Endothelial cell of umbilical vein (primary cell): ENCODE measurements around the gene AATF. TPM values are rescaled to one million over a fixed set of nuclear protein-coding genes. Genes with fewer than 3 reads are reported as not detected.

Experiments used
- BruUV-seq: library from RNA; stranded (reverse); fragments of 400-500 nt; replicated peaks from 2 replicates; lab custom pipeline; 2021; lab: Mats Ljungman, UMichigan
- CTCF ChIA-PET: fragments of 300-600, 350-600 bp; sonication (Branson Sonifier 250); formaldehyde crosslinking; loops from one replicate; lab custom pipeline; 2021; ENCODE audit warnings: antibody characterized with exemption, inconsistent platforms; lab: Charles Lee
- POLR2A ChIA-PET: fragments of 300-600, 350-600 bp; sonication (Branson Sonifier 250); formaldehyde crosslinking; loops from one replicate; lab custom pipeline; 2021; ENCODE audit warnings: antibody characterized with exemption, inconsistent platforms; lab: Charles Lee
- DNase-seq: peaks from one replicate; pipeline ENCODE4 v3.0.0-alpha.2; 2011; ENCODE audit warnings: low read depth, low spot score
- FAIRE-seq: peaks from 2 replicates; lab custom pipeline; 2011; peaks lifted over from hg19 to GRCh38; lab: Jason Lieb, UNC
- H2AFZ ChIP-seq: 2 replicates; pipeline ENCODE4 v1.6.0; 2012; ENCODE audit warnings: low read depth, low read length, control low read depth, inconsistent platforms
- H3K27ac ChIP-seq: 2 replicates; pipeline ENCODE4 v1.5.1; 2011; ENCODE audit warnings: low read depth, mild to moderate bottlenecking, control low read depth, low read length, moderate library complexity; ENCODE audit not compliant: insufficient read depth
- H3K27me3 ChIP-seq, 2 experiments: 2 replicates each; pipeline versions ENCODE4 v1.6.0 to v1.6.1; 2011; ENCODE audit warnings: low read length in 2 of 2, mixed read lengths in 1 of 2; ENCODE audit not compliant: control insufficient read depth in 2 of 2, insufficient read depth in 2 of 2
- H3K36me3 ChIP-seq, 2 experiments: 2 replicates in 1 of 2; 3 replicates in 1 of 2; pipeline ENCODE4 v1.5.1; 2011; ENCODE audit warnings: low read length in 2 of 2, mild to moderate bottlenecking in 1 of 2, moderate library complexity in 1 of 2; ENCODE audit not compliant: control insufficient read depth in 2 of 2, insufficient read depth in 2 of 2; ENCODE audit errors: extremely low read depth in 1 of 2
- H3K4me1 ChIP-seq: 3 replicates; pipeline ENCODE4 v1.5.1; 2011; ENCODE audit warnings: mild to moderate bottlenecking, low read length; ENCODE audit not compliant: control insufficient read depth, insufficient read depth; ENCODE audit errors: extremely low read depth
- H3K4me2 ChIP-seq: 2 replicates; pipeline ENCODE4 v1.6.1; 2011; ENCODE audit warnings: low read length, control low read depth, mixed read lengths; ENCODE audit not compliant: insufficient read depth
- H3K4me3 ChIP-seq, 3 experiments: fragments of 200-600 bp in 1 of 3; sonication (generic), shearing (Covaris generic) in 1 of 3; replicated peaks in 1 of 3; 2 replicates each; pipeline ENCODE4 v1.5.1; 2011 to 2016; ENCODE audit warnings: control low read depth in 3 of 3, low read length in 3 of 3, mild to moderate bottlenecking in 2 of 3, inconsistent platforms in 1 of 3, low read depth in 1 of 3, moderate library complexity in 1 of 3; ENCODE audit not compliant: insufficient read depth in 1 of 3
- H3K79me2 ChIP-seq: 2 replicates; pipeline ENCODE4 v1.6.0; 2012; ENCODE audit warnings: low read length, inconsistent platforms; ENCODE audit not compliant: control insufficient read depth, insufficient read depth
- H3K9ac ChIP-seq: replicated peaks from 2 replicates; pipeline ENCODE3; 2011; ENCODE audit warnings: low read length, control low read depth; ENCODE audit not compliant: insufficient read depth; ENCODE audit errors: extremely low read depth
- H3K9me1 ChIP-seq: replicated peaks from 3 replicates; pipeline ENCODE4 v1.6.0; 2011; ENCODE audit warnings: mild to moderate bottlenecking, low read length; ENCODE audit not compliant: control insufficient read depth, insufficient read depth; ENCODE audit errors: extremely low read depth
- H3K9me3 ChIP-seq: replicated peaks from 2 replicates; pipeline ENCODE4 v1.5.1; 2012; ENCODE audit warnings: low read length, inconsistent platforms; ENCODE audit not compliant: control insufficient read depth, insufficient read depth
- H4K20me1 ChIP-seq: replicated peaks from 2 replicates; pipeline ENCODE3; 2011; ENCODE audit warnings: mild to moderate bottlenecking, low read length; ENCODE audit not compliant: control insufficient read depth, insufficient read depth; ENCODE audit errors: extremely low read depth
- CTCF ChIP-seq, 2 donors: IDR thresholded peaks; 1 replicate in 1 of 2; 2 replicates in 1 of 2; pipeline ENCODE4 v1.5.1; 2011; ENCODE audit warnings: low read length in 2 of 2, mild to moderate bottlenecking in 2 of 2, moderate library complexity in 2 of 2, control low read depth in 1 of 2, inconsistent platforms in 1 of 2, low read depth in 1 of 2; ENCODE audit not compliant: insufficient read depth in 1 of 2; ENCODE audit errors: extremely low read depth in 1 of 2
- EZH2 ChIP-seq: IDR thresholded peaks from 2 replicates; pipeline ENCODE4 v1.6.1; 2012; ENCODE audit warnings: borderline replicate concordance, low read depth, mild to moderate bottlenecking, moderate library complexity, low read length, inconsistent platforms; ENCODE audit not compliant: severe bottlenecking
- FOS ChIP-seq: IDR thresholded peaks from 2 replicates; pipeline ENCODE4 v1.6.1; 2011; ENCODE audit warnings: mild to moderate bottlenecking, low read length, moderate library complexity, borderline replicate concordance; ENCODE audit not compliant: insufficient read depth
- GATA2 ChIP-seq: IDR thresholded peaks from 2 replicates; pipeline ENCODE4 v1.7.0; 2011; ENCODE audit warnings: low read depth, mild to moderate bottlenecking, moderate library complexity, mixed read lengths, low read length; ENCODE audit not compliant: insufficient read length, insufficient read depth
- JUN ChIP-seq: IDR thresholded peaks from 2 replicates; pipeline ENCODE4 v1.6.1; 2011; ENCODE audit warnings: borderline replicate concordance, low read depth; ENCODE audit not compliant: insufficient read length, insufficient read depth
- MYC ChIP-seq: IDR thresholded peaks from one replicate; pipeline ENCODE4 v1.6.1; 2011; ENCODE audit warnings: mild to moderate bottlenecking, low read depth, low read length
- POLR2A ChIP-seq: IDR thresholded peaks from 2 replicates; pipeline ENCODE4 v1.6.1; 2012; ENCODE audit warnings: low read depth, mild to moderate bottlenecking, control low read depth, low read length
- POLR2AphosphoS5 ChIP-seq: IDR thresholded peaks from 2 replicates; pipeline ENCODE4 v1.6.1; 2012; ENCODE audit warnings: low read depth, mild to moderate bottlenecking, control low read depth, low read length, moderate library complexity; ENCODE audit not compliant: insufficient read depth
- dilution Hi-C: fragments of 300-500 bp; cut with MboI; formaldehyde crosslinking; loops from one replicate; pipeline ENCODE4 v1.15.0; 2019; ENCODE audit warnings: low sequenced_read_pairs; ENCODE audit not compliant: extremely low pct_ligation_motif_present
- intact Hi-C: fragments of 100-400 bp; cut with micrococcal nuclease; formaldehyde crosslinking; loops from one replicate; pipeline ENCODE4 v1.10.0; 2022
- polyA plus RNA-seq, 4 experiments: library from polyadenylated mRNA; depleted of rRNA in 3 of 4; stranded (reverse) in 3 of 4; unstranded in 1 of 4; fragments of >200 nt; gene quantifications; 2 replicates each; pipeline versions ENCODE4 v1.2.1 to v1.2.3, GENCODE V29; 2011 to 2012; ENCODE audit warnings: missing spikeins in 1 of 4
- total RNA-seq: library from RNA; stranded (reverse); gene quantifications from 2 replicates; pipeline ENCODE4 v1.2.3, GENCODE V29; 2021
- TF ChIP-seq, protein P1 (sequence below): IDR thresholded peaks from 2 replicates; pipeline ENCODE4 v1.6.1; 2011; ENCODE audit not compliant: insufficient read depth, insufficient read length

The AATF gene
- total and polyA plus RNA-seq, 2 donors (not counting 3 experiments of a cell fraction or from before 2014, with no cell fraction given): 15.7 to 47.2 TPM

DNA sequence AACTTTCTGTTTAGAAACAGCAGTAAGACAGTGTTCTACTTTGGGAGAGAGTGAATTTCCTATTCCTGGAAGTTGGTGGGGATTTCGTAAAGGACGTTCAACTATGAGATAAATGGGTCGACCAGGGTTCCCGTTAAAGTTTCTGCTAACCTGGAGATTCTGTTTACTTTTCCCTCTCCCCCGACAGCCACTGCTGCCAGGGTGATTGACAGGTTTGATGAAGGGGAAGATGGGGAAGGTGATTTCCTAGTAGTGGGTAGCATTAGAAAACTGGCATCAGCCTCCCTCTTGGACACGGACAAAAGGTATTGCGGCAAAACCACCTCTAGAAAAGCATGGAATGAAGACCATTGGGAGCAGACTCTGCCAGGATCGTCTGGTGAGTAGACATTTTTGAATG, 1.3 kb downstream of the AATF start:
- ChIA-PET CTCF (interaction anchor here (1.0 to 1.7 kb wide), 5 partner anchors 12 to 347 kb away, joined by 3 to 21 read pairs (median 4); partner anchors contain the start of gene LHX1), POLR2A (no interaction called here)
- TF ChIP-seq GATA2 (no peak), CTCF (IDR thresholded peaks at IDR 0.05; ENCODE audit: extremely low read depth in 1 of 2, insufficient read depth in 1 of 2, low read depth in 1 of 2, low read length in 2 of 2) (no peak), POLR2A (no peak), FOS (no peak), JUN (no peak), POLR2AphosphoS5 (no peak), MYC (no peak), EZH2 (no peak)
- TF ChIP-seq, protein P1, sequence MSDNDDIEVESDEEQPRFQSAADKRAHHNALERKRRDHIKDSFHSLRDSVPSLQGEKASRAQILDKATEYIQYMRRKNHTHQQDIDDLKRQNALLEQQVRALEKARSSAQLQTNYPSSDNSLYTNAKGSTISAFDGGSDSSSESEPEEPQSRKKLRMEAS: no peak
- dilution Hi-C loops (no loop called here), intact Hi-C loops (no loop called here)
- FAIRE-seq: no peak
- Histone ChIP-seq H2AFZ (no peak overlapping the region), H3K36me3 (peaks cover 2 to 4% of the 10 kb centered on the region in 2 experiments), H3K27me3 (peaks cover 29 to 33% of the 10 kb centered on the region in 2 experiments), H3K9me1 (no peaks in the 10 kb centered on the region), H3K4me2 (peak overlapping the region; percentile 88), H3K9me3 (no peaks in the 10 kb centered on the region), H3K27ac (no peak overlapping the region), H3K9ac (no peak overlapping the region), H4K20me1 (no peaks in the 10 kb centered on the region), H3K79me2 (peaks cover 16% of the 10 kb centered on the region), H3K4me3 (peak overlapping the region in 1 of 3 experiments; percentile 83), H3K4me1 (peaks cover 14% of the 10 kb centered on the region)
- no TSS peak for BruUV-seq
- no peak for DNase-seq
